Lung (tissue), 12 donors: ENCODE results near the gene WDR90. TPM values are rescaled to one million over a fixed set of nuclear protein-coding genes. Genes with fewer than 3 reads are reported as not detected.

Experiments used
- ATAC-seq: fragments of 200-7000 bp; cut with Tn5 transposase; one replicate; pipeline ENCODE4 v1.9.1; 2020; ENCODE audit warnings: moderate number of reproducible peaks; ENCODE audit not compliant: insufficient read depth, low FRiP score
- DNase-seq, 3 donors: peaks; one replicate each; pipeline ENCODE4 v3.0.0-alpha.2; 2013 to 2017
- H3K27ac ChIP-seq, 2 donors: one replicate each; pipeline ENCODE4 v1.5.1; 2013; ENCODE audit warnings: mild to moderate bottlenecking in 2 of 2, moderate library complexity in 2 of 2, control low read depth in 1 of 2, inconsistent platforms in 1 of 2, low read depth in 1 of 2, low read length in 1 of 2
- H3K27me3 ChIP-seq, 3 donors: one replicate each; pipeline ENCODE4 v1.5.1; 2013; ENCODE audit warnings: low read length in 2 of 3; ENCODE audit not compliant: control insufficient read depth in 3 of 3, insufficient read depth in 3 of 3
- H3K36me3 ChIP-seq, 4 donors: one replicate each; pipeline ENCODE4 v1.5.1; 2013; ENCODE audit warnings: low read length in 4 of 4, mild to moderate bottlenecking in 1 of 4, moderate library complexity in 1 of 4; ENCODE audit not compliant: control insufficient read depth in 4 of 4, insufficient read depth in 4 of 4
- H3K4me1 ChIP-seq, 5 donors: one replicate each; pipeline ENCODE4 v1.5.1; 2013; ENCODE audit warnings: low read length in 5 of 5, mild to moderate bottlenecking in 2 of 5, moderate library complexity in 1 of 5; ENCODE audit not compliant: control insufficient read depth in 5 of 5, insufficient read depth in 5 of 5
- H3K4me3 ChIP-seq: one replicate; pipeline ENCODE4 v1.5.1; 2013; ENCODE audit warnings: mild to moderate bottlenecking, control low read depth, moderate library complexity
- H3K9ac ChIP-seq, 2 donors: one replicate each; pipeline ENCODE4 v1.5.1; 2013; ENCODE audit warnings: low read length in 2 of 2, control low read depth in 1 of 2; ENCODE audit not compliant: insufficient read depth in 1 of 2
- H3K9me3 ChIP-seq, 4 donors: one replicate each; pipeline ENCODE4 v1.5.1; 2013; ENCODE audit warnings: low read length in 3 of 4, mild to moderate bottlenecking in 1 of 4, moderate library complexity in 1 of 4; ENCODE audit not compliant: control insufficient read depth in 4 of 4, insufficient read depth in 3 of 4
- WGBS, 2 donors: extraction: QIAGEN DNeasy Blood & Tissue Kit; methylation state at CpG; one replicate each; pipeline ENCODE4 v1.1.7; 2013; 5-methylcytosine and 5-hydroxymethylcytosine counted together
- polyA plus RNA-seq, 2 donors: library from polyadenylated mRNA; stranded (reverse); fragments of 200-250 nt; gene quantifications; one replicate each; pipeline ENCODE4 v1.2.1, GENCODE V29; 2013
- total RNA-seq, 2 donors: library from RNA; depleted of rRNA in 1 of 2; stranded (reverse); fragments of >200 nt in 1 of 2; gene quantifications; one replicate each; pipeline ENCODE4 v1.2.1, GENCODE V29; 2014 to 2021
- TF ChIP-seq, protein P1 (sequence below): IDR thresholded peaks from 2 replicates; pipeline ENCODE4 v1.5.1; 2012; ENCODE audit warnings: mild to moderate bottlenecking; ENCODE audit errors: control extremely low read depth, extremely low read depth
- donor health status: control.
- donor health status: control.
- donor health status: Bipolar disorder and iron deficiency.
- donor health status: healthy.
- donor health status: DM: yes; HTN: yes; CAD: no.

Gene WDR90
- total and polyA plus RNA-seq, 4 donors = 18.6 to 74.2 (median 27.9) TPM

DNA sequence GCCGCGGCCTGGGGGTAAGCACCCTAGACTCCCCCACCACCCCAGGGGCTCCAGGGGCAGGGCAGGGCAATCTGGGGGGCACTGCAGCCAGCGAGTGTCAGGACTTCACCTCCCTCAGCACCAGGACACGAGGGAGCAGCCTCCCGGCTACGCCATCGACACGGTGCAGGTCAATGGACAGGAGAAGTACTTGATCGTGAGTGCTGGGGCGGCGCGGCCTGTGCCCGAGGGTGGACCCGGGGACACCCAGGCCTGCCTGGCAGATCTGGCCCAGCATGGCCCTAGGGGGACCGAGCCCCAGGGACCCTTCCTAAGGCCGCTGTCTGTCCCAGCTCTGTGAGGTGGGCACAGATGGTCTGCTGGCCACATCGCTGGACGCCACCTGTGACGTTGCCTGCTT lies 23.2 kb downstream of the WDR90 start:
- ATAC-seq = no peak

DNA sequence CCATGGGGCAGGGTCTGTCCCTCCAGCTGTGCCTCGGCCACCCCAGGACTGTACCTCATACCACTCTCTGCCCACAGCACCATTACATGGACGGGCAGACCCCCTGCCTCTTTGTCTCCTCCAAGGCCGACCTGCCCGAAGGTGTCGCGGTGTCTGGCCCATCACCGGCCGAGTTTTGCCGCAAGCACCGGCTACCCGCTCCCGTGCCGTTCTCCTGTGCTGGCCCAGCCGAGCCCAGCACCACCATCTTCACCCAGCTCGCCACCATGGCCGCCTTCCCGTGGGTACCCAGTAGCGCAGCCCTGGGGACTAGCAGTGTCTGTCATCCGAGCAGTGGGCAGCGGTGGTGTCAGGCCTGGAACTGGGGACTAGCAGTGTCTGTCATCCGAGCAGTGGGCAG lies 23.7 kb downstream of the WDR90 start:
- no peak for ATAC-seq

More for the DNA sequence above, 23.2 kb downstream of the WDR90 start:
- H3K4me3 ChIP-seq = no peak overlapping the region
- H3K36me3 ChIP-seq = peaks cover 2 to 46% (median 19%) of the 10 kb centered on the region in 4 donors
- no peak overlapping the region for H3K9ac ChIP-seq
- H3K27me3 ChIP-seq = no peaks in the 10 kb centered on the region
- DNase-seq = no peak
- peaks cover 0 to 22% (median 4%) of the 10 kb centered on the region in 5 donors for H3K4me1 ChIP-seq
- WGBS, 2 donors = 95% methylated on average over 19 of the region's 19 CpGs
- H3K9me3 ChIP-seq = peaks cover 0 to 4% (median 0%) of the 10 kb centered on the region in 4 donors
- H3K27ac ChIP-seq = no peak overlapping the region
- TF ChIP-seq, protein P1, sequence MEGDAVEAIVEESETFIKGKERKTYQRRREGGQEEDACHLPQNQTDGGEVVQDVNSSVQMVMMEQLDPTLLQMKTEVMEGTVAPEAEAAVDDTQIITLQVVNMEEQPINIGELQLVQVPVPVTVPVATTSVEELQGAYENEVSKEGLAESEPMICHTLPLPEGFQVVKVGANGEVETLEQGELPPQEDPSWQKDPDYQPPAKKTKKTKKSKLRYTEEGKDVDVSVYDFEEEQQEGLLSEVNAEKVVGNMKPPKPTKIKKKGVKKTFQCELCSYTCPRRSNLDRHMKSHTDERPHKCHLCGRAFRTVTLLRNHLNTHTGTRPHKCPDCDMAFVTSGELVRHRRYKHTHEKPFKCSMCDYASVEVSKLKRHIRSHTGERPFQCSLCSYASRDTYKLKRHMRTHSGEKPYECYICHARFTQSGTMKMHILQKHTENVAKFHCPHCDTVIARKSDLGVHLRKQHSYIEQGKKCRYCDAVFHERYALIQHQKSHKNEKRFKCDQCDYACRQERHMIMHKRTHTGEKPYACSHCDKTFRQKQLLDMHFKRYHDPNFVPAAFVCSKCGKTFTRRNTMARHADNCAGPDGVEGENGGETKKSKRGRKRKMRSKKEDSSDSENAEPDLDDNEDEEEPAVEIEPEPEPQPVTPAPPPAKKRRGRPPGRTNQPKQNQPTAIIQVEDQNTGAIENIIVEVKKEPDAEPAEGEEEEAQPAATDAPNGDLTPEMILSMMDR = no peak

GRCh38 chr16:673399-673991 lies 24.3 kb downstream of the WDR90 start:
- H3K36me3 ChIP-seq = peaks cover 2 to 46% (median 19%) of the 10 kb centered on the region in 4 donors
- TF ChIP-seq, protein P1 = no peak
- no peak overlapping the region for H3K4me3 ChIP-seq
- H3K9ac ChIP-seq = no peak overlapping the region
- H3K27me3 ChIP-seq = no peaks in the 10 kb centered on the region
- 93 to 96% methylated on average over 17 to 18 of the region's 18 CpGs for WGBS, 2 donors
- no peak for ATAC-seq
- no peak overlapping the region for H3K27ac ChIP-seq
- H3K4me1 ChIP-seq = peaks cover 0 to 21% (median 4%) of the 10 kb centered on the region in 5 donors
- DNase-seq = no peak
- peaks cover 0 to 4% (median 0%) of the 10 kb centered on the region in 4 donors for H3K9me3 ChIP-seq

More for the DNA sequence above, 23.7 kb downstream of the WDR90 start:
- TF ChIP-seq, protein P1 = no peak
- no peaks in the 10 kb centered on the region for H3K27me3 ChIP-seq
- no peak overlapping the region for H3K9ac ChIP-seq
- H3K36me3 ChIP-seq = peaks cover 2 to 46% (median 19%) of the 10 kb centered on the region in 4 donors
- peaks cover 0 to 21% (median 4%) of the 10 kb centered on the region in 5 donors for H3K4me1 ChIP-seq
- no peak overlapping the region for H3K4me3 ChIP-seq
- peaks cover 0 to 4% (median 0%) of the 10 kb centered on the region in 4 donors for H3K9me3 ChIP-seq
- WGBS, 2 donors = 92 to 96% methylated on average over 21 of the region's 21 CpGs
- no peak overlapping the region for H3K27ac ChIP-seq
- no peak for DNase-seq
